Fibroblast of lung (primary cell): ENCODE results near the gene SBF2. TPM values are rescaled to one million over a fixed set of nuclear protein-coding genes. Genes with fewer than 3 reads are reported as not detected.

Source experiments
- DNase-seq, 2 donors: peaks; one replicate each; pipeline versions ENCODE4 v3.0.0 to v3.0.0-alpha.2; 2010; ENCODE audit warnings: low read depth in 2 of 2
- H2AFZ ChIP-seq: 2 replicates; pipeline ENCODE4 v1.5.1; 2012; ENCODE audit warnings: low read length, control low read depth, inconsistent platforms
- H3K27ac ChIP-seq: 2 replicates; pipeline ENCODE4 v1.5.1; 2011; ENCODE audit warnings: low read length, control low read depth; ENCODE audit not compliant: insufficient read depth
- H3K27me3 ChIP-seq: 2 replicates; pipeline ENCODE4 v1.5.1; 2011; ENCODE audit warnings: mild to moderate bottlenecking, low read length; ENCODE audit not compliant: control insufficient read depth, insufficient read depth
- H3K36me3 ChIP-seq: 2 replicates; pipeline ENCODE4 v1.5.1; 2011; ENCODE audit warnings: low read length; ENCODE audit not compliant: control insufficient read depth, insufficient read depth
- H3K4me1 ChIP-seq: 2 replicates; pipeline ENCODE4 v1.5.1; 2011; ENCODE audit warnings: low read length; ENCODE audit not compliant: control insufficient read depth, insufficient read depth; ENCODE audit errors: extremely low read depth
- H3K4me2 ChIP-seq: 2 replicates; pipeline ENCODE4 v1.5.1; 2011; ENCODE audit warnings: low read length, control low read depth; ENCODE audit not compliant: insufficient read depth; ENCODE audit errors: extremely low read depth
- H3K4me3 ChIP-seq, 4 experiments: fragments of 200-600 bp in 1 of 4; sonication (generic) in 1 of 4; replicated peaks in 1 of 4; 2 replicates each; pipeline ENCODE4 v1.5.1; 2011 to 2016; ENCODE audit warnings: low read length in 4 of 4, low read depth in 3 of 4, mild to moderate bottlenecking in 3 of 4, control low read depth in 2 of 4, inconsistent platforms in 1 of 4, mixed read lengths in 1 of 4; ENCODE audit not compliant: insufficient read depth in 1 of 4; ENCODE audit errors: control extremely low read depth in 1 of 4
- H3K79me2 ChIP-seq: 2 replicates; pipeline ENCODE4 v1.5.1; 2012; ENCODE audit warnings: mild to moderate bottlenecking, low read length, inconsistent platforms; ENCODE audit not compliant: control insufficient read depth, insufficient read depth
- H3K9ac ChIP-seq: 2 replicates; pipeline ENCODE4 v1.5.1; 2011; ENCODE audit warnings: mild to moderate bottlenecking, low read length, control low read depth; ENCODE audit not compliant: insufficient read depth
- H3K9me3 ChIP-seq: 2 replicates; pipeline ENCODE4 v1.5.1; 2012; ENCODE audit warnings: low read depth, low read length; ENCODE audit not compliant: control insufficient read depth, insufficient read depth
- H4K20me1 ChIP-seq: 2 replicates; pipeline ENCODE4 v1.5.1; 2011; ENCODE audit warnings: low read length; ENCODE audit not compliant: control insufficient read depth, insufficient read depth; ENCODE audit errors: extremely low read depth
- EZH2 ChIP-seq: IDR thresholded peaks from 2 replicates; pipeline ENCODE4 v1.5.1; 2012; ENCODE audit warnings: low read length, control low read depth, mild to moderate bottlenecking; ENCODE audit errors: missing control alignments
- polyA plus RNA-seq, 2 donors: library from polyadenylated mRNA; depleted of rRNA in 1 of 2; stranded (reverse) in 1 of 2; unstranded in 1 of 2; fragments of >200 nt; gene quantifications; 2 replicates each; pipeline ENCODE4 v1.2.1, GENCODE V29; 2011 to 2012; ENCODE audit warnings: missing spikeins in 1 of 2
- total RNA-seq: library from RNA; depleted of rRNA; stranded (reverse); fragments of >200 nt; gene quantifications from 2 replicates; pipeline ENCODE4 v1.2.1, GENCODE V29; 2014
- TF ChIP-seq, protein P1 (sequence below), 2 donors: IDR thresholded peaks in 1 of 2; conservative IDR thresholded peaks in 1 of 2; 1 replicate in 1 of 2; 2 replicates in 1 of 2; pipeline ENCODE4 v1.5.1; 2011 to 2012; ENCODE audit warnings: low read length in 2 of 2, control low read depth in 1 of 2, inconsistent platforms in 1 of 2, low read depth in 1 of 2, mild to moderate bottlenecking in 1 of 2

Gene SBF2
- total and polyA plus RNA-seq, 2 donors (not counting 1 experiment from before 2014, with no cell fraction given): 69.4 to 95.9 TPM

DNA sequence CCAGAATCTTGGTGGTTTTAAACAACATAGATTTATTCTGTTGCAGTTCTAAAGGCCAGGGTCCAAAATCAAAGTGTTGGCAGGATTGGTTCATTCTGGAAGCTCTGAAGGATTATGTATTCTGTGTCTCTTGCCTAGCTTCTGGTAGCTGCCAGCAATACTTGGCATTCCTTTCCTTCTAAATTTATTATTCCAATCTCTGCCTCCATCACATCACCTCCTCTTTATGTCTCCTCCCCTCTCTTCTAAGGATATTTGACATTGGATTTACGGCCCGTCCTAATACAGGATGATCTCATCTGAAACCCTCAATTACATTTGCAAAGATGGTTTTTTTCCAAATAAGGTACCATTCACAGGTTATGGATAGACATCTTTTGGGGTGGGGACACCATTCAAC lies 186.5 kb downstream of the SBF2 start:
- Histone ChIP-seq H3K9ac (no peak overlapping the region), H3K4me1 (peaks cover 3% of the 10 kb centered on the region), H2AFZ (no peak overlapping the region), H3K27me3 (no peaks in the 10 kb centered on the region), H4K20me1 (no peaks in the 10 kb centered on the region), H3K27ac (no peak overlapping the region), H3K36me3 (no peaks in the 10 kb centered on the region), H3K4me2 (no peak overlapping the region), H3K9me3 (no peaks in the 10 kb centered on the region), H3K79me2 (peaks cover 1% of the 10 kb centered on the region), H3K4me3 (no peak overlapping the region)
- no peak for DNase-seq
- no peak for TF ChIP-seq EZH2
- TF ChIP-seq, protein P1, sequence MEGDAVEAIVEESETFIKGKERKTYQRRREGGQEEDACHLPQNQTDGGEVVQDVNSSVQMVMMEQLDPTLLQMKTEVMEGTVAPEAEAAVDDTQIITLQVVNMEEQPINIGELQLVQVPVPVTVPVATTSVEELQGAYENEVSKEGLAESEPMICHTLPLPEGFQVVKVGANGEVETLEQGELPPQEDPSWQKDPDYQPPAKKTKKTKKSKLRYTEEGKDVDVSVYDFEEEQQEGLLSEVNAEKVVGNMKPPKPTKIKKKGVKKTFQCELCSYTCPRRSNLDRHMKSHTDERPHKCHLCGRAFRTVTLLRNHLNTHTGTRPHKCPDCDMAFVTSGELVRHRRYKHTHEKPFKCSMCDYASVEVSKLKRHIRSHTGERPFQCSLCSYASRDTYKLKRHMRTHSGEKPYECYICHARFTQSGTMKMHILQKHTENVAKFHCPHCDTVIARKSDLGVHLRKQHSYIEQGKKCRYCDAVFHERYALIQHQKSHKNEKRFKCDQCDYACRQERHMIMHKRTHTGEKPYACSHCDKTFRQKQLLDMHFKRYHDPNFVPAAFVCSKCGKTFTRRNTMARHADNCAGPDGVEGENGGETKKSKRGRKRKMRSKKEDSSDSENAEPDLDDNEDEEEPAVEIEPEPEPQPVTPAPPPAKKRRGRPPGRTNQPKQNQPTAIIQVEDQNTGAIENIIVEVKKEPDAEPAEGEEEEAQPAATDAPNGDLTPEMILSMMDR (conservative IDR thresholded peaks at IDR 0.05 in 1 of 2, IDR thresholded peaks at IDR 0.05 in 1 of 2; ENCODE audit: low read depth in 1 of 2, low read length in 2 of 2): no peak

DNA sequence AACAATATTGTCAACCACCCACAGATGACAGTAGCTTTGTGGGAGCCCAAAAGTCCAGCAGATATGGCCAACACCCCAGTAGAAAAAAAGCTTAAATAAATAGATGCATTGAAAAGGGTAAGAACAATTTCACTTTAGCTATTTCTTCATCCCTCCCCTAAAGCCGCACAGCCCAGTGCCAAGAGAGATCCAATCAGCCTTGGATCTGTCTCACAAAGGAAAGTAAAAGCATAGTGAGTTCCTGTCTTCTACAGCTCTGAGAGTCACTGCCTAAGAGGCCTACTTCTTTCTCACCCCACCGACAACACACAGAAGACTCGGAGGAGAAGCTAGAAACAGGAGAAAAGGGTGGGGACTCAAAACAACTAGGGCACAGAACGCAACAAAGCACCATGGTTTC lies 196.4 kb downstream of the SBF2 start:
- TF ChIP-seq, protein P1 (conservative IDR thresholded peaks at IDR 0.05 in 1 of 2, IDR thresholded peaks at IDR 0.05 in 1 of 2; ENCODE audit: low read depth in 1 of 2, low read length in 2 of 2): no peak
- TF ChIP-seq EZH2: no peak
- H3K9me3 ChIP-seq: no peaks in the 10 kb centered on the region
- no peak overlapping the region for H3K9ac ChIP-seq
- no peak overlapping the region for H2AFZ ChIP-seq
- peaks cover 4% of the 10 kb centered on the region for H3K79me2 ChIP-seq
- no peak overlapping the region for H3K4me3 ChIP-seq
- H3K36me3 ChIP-seq: no peaks in the 10 kb centered on the region
- no peak for DNase-seq
- H3K4me2 ChIP-seq: no peak overlapping the region
- peaks cover 5% of the 10 kb centered on the region for H3K4me1 ChIP-seq
- H3K27ac ChIP-seq: no peak overlapping the region
- H4K20me1 ChIP-seq: no peaks in the 10 kb centered on the region
- no peaks in the 10 kb centered on the region for H3K27me3 ChIP-seq

DNA sequence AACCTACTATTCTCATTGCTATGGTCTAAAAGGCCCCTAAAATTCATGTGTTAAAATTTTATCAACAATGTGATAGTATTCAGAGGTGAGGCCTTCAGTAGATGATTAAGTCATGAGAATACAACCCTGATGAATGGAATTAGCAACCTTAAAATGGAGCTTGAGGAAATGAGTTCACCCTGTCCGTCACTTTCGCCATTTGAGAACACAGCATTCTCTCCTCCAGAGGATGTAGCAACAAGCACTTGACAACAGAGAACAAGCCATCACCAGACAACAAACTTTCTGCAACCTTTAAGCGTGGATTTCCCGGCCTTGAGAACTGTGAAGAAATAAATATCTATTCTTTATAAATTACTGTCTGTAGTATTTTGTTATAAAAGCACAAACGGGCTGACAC lies 197.0 kb downstream of the SBF2 start:
- no peaks in the 10 kb centered on the region for H3K27me3 ChIP-seq
- H4K20me1 ChIP-seq: no peaks in the 10 kb centered on the region
- peaks cover 5% of the 10 kb centered on the region for H3K4me1 ChIP-seq
- H3K36me3 ChIP-seq: no peaks in the 10 kb centered on the region
- no peak overlapping the region for H3K4me3 ChIP-seq
- TF ChIP-seq, protein P1 (conservative IDR thresholded peaks at IDR 0.05 in 1 of 2, IDR thresholded peaks at IDR 0.05 in 1 of 2; ENCODE audit: low read depth in 1 of 2, low read length in 2 of 2): no peak
- TF ChIP-seq EZH2: no peak
- no peak overlapping the region for H3K27ac ChIP-seq
- H3K9me3 ChIP-seq: no peaks in the 10 kb centered on the region
- H3K79me2 ChIP-seq: peaks cover 4% of the 10 kb centered on the region
- no peak overlapping the region for H3K4me2 ChIP-seq
- H3K9ac ChIP-seq: no peak overlapping the region
- no peak for DNase-seq
- no peak overlapping the region for H2AFZ ChIP-seq
